ENCODE data around the gene DGKA.
A peak's percentile ranks its signal among the peaks of the same experiment; 100 is the strongest.

DGKA gene

DNA sequence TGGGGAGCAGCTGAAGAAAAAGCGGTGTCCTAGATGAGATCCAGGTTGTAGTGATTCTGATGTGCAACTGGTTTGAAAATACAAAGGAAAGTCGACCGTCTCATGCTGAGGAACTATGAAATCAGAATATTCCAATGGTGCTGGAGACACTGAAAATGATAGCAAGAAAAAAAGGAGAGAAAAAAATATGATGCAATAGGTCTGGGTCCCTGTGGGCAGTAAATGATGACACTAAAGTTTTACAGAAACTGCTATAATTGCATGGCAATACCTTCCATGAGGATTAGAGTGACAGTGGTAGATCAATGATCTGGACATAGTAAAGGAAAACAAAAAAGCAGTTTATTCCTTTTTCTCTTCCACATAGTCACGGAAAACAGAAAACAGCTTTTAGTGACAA lies 5.6 kb upstream of the DGKA start:
- peak overlapping the region in 3 of 7 experiments; percentile 4 to 100 (median 100) for H3K4me3 ChIP-seq (ENCODE audit: control insufficient read depth in 1 of 7, extremely low read depth in 1 of 7, insufficient read depth in 4 of 7, low read depth in 2 of 7, low read length in 6 of 7)
- 94% methylated on average over 3 of the region's 4 CpGs for WGBS (ENCODE audit: insufficient coverage)
- H3K36me3 ChIP-seq (ENCODE audit: control insufficient read depth in 4 of 4, insufficient read depth in 4 of 4, low read length in 3 of 4): peaks cover 0 to 36% (median 7%) of the 10 kb centered on the region in 4 experiments
- H3K9me3 ChIP-seq (ENCODE audit: control extremely low read depth in 1 of 5, control insufficient read depth in 4 of 5, insufficient read depth in 2 of 5, low read depth in 1 of 5, low read length in 4 of 5): no peaks in the 10 kb centered on the region
- no peak for DNase-seq
- peak overlapping the region in 1 of 2 experiments; percentile 4 for H3K27ac ChIP-seq (ENCODE audit: insufficient read depth in 1 of 2, low read depth in 1 of 2, low read length in 2 of 2, poor library complexity in 1 of 2, severe bottlenecking in 2 of 2)
- H3K27me3 ChIP-seq (replicated peaks in 2 of 5; ENCODE audit: control insufficient read depth in 4 of 5, insufficient read depth in 5 of 5, low read length in 4 of 5): no peaks in the 10 kb centered on the region
- H3K4me1 ChIP-seq (ENCODE audit: control extremely low read depth in 1 of 4, control insufficient read depth in 4 of 4, insufficient read depth in 4 of 4, low read length in 3 of 4): peaks cover 23 to 46% (median 35%) of the 10 kb centered on the region in 4 experiments
- ChIA-PET CTCF (interaction anchor here (0.9 to 4.5 kb wide), 10 partner anchors 9 to 187 kb away, joined by 3 to 31 read pairs (median 7); partner anchors contain the start of gene DNAJC14), POLR2A (no interaction called here)

DNA sequence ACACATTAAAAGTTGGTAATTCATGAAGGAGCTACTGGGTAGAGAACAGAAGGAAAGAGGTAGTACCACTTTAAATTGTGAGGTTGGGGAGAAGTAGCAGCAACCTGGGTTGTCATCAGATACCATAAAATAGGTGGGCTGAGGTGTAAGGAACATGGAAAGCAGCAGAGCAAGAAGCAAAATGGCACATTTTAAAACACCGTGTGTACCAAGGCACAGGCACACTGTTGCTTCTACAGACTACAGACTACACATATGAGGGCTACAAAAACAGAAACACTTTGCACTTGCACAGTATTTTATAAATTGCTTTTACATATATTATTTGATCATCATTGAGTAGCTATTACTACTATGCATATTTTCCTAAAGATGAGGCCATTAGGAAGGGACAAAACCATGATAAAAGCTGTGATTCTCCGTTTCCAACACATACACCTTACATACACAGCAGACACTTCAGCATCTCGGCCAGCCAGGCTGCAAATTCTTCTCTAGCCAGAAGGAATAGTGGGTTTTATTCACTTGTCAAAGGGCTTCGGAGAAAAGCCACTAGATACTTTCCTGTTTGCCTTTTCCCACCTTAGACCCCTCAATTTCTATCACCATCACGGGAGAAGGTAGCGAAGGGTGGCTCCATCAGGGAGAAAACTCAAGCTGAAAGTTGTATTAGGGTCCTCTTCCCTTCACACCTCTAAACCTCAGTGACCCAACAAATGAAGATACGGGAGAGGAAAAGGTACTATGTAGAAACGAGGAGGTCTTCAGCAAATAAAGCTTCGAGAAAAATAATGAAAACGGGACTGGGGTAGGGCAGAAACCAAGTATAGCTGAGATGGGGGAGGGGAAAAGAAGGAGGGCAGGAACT lies 4.9 kb upstream of the DGKA start:
- DNase-seq: no peak
- H3K36me3 ChIP-seq (ENCODE audit: control insufficient read depth in 4 of 4, insufficient read depth in 4 of 4, low read length in 3 of 4): peaks cover 0 to 30% (median 7%) of the 10 kb centered on the region in 4 experiments
- ChIA-PET POLR2A (interaction anchor here (0.6 to 3.2 kb wide), 3 partner anchors 14 to 96 kb away, joined by 3 to 13 read pairs (median 3); partner anchors contain the start of gene DNAJC14), CTCF (interaction anchor here (0.6 to 4.5 kb wide), 22 partner anchors 10 to 187 kb away, joined by 3 to 31 read pairs (median 4); partner anchors contain the start of genes DNAJC14, ORMDL2 and SARNP)
- peak overlapping the region; percentile 90 to 97 for H3K27ac ChIP-seq (ENCODE audit: insufficient read depth in 1 of 2, low read depth in 1 of 2, low read length in 2 of 2, poor library complexity in 1 of 2, severe bottlenecking in 2 of 2)
- peaks cover 23 to 54% (median 42%) of the 10 kb centered on the region in 4 experiments for H3K4me1 ChIP-seq (ENCODE audit: control extremely low read depth in 1 of 4, control insufficient read depth in 4 of 4, insufficient read depth in 4 of 4, low read length in 3 of 4)
- H3K9me3 ChIP-seq (ENCODE audit: control extremely low read depth in 1 of 5, control insufficient read depth in 4 of 5, insufficient read depth in 2 of 5, low read depth in 1 of 5, low read length in 4 of 5): no peaks in the 10 kb centered on the region
- peak overlapping the region; percentile 83 to 100 (median 99) for H3K4me3 ChIP-seq (ENCODE audit: control insufficient read depth in 1 of 7, extremely low read depth in 1 of 7, insufficient read depth in 4 of 7, low read depth in 2 of 7, low read length in 6 of 7)
- WGBS (ENCODE audit: insufficient coverage): 5% methylated on average over 5 of the region's 10 CpGs
- no peaks in the 10 kb centered on the region for H3K27me3 ChIP-seq (replicated peaks in 2 of 5; ENCODE audit: control insufficient read depth in 4 of 5, insufficient read depth in 5 of 5, low read length in 4 of 5)

DNA sequence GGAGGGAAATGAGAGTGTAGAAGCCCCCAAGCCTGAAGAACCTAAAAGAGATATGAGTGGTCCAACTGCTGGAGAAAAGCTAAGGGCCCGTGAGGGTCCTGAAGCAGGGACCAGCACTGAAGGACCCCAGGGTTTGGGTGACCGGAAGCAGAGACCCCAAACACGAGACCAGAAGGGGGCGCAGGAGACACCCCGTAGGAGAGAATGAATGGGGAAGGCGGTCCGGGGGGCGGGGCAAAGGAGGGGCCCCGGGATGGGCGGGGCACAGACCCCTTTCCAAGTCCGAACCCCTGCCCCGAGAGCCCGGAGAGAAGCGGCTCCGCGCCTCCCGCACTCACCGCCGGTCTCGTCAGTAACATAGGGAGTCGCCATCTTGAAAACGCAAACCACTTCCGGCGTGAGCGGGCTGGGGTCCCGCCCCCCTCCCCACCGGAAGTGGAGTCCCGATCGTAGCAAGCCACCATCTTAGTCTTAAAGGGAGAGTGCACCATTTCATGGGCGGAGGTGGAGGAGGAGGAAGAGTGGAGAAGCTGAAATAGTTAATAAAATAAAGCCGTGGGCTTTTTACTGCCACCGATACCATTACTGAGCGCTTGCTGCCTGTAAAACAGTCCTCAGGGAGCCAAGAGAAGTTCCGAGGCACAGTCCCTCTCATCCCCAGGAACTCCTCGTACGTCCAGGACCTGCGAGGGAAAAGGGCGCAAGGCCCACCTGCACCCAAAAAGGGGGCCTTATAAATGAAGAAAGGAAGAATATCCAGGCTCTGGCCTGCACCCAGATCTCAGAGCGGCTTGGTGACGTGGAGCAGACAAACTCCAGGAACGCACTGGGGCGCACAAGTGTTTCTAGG lies 4.0 kb upstream of the DGKA start:
- POLR2A ChIA-PET: interaction anchor here (0.6 to 3.2 kb wide), 4 partner anchors 13 to 108 kb away, joined by 3 to 13 read pairs (median 3); partner anchors contain the start of gene DNAJC14
- H3K27me3 ChIP-seq (replicated peaks in 2 of 5; ENCODE audit: control insufficient read depth in 4 of 5, insufficient read depth in 5 of 5, low read length in 4 of 5): no peaks in the 10 kb centered on the region
- peaks cover 0 to 26% (median 6%) of the 10 kb centered on the region in 4 experiments for H3K36me3 ChIP-seq (ENCODE audit: control insufficient read depth in 4 of 4, insufficient read depth in 4 of 4, low read length in 3 of 4)
- H3K4me3 ChIP-seq (ENCODE audit: control insufficient read depth in 1 of 7, extremely low read depth in 1 of 7, insufficient read depth in 4 of 7, low read depth in 2 of 7, low read length in 6 of 7): peak overlapping the region; percentile 83 to 100 (median 99)
- CTCF ChIA-PET: interaction anchor here (0.6 to 4.5 kb wide), 22 partner anchors 9 to 210 kb away, joined by 3 to 31 read pairs (median 4); partner anchors contain the start of genes DNAJC14, ORMDL2 and SARNP
- peak overlapping the region; percentile 90 to 97 for H3K27ac ChIP-seq (ENCODE audit: insufficient read depth in 1 of 2, low read depth in 1 of 2, low read length in 2 of 2, poor library complexity in 1 of 2, severe bottlenecking in 2 of 2)
- peaks cover 23 to 61% (median 47%) of the 10 kb centered on the region in 4 experiments for H3K4me1 ChIP-seq (ENCODE audit: control extremely low read depth in 1 of 4, control insufficient read depth in 4 of 4, insufficient read depth in 4 of 4, low read length in 3 of 4)
- WGBS (ENCODE audit: insufficient coverage): 0% methylated on average over 36 of the region's 42 CpGs
- peak; percentile 95 to 97 (median 96) for DNase-seq
- no peaks in the 10 kb centered on the region for H3K9me3 ChIP-seq (ENCODE audit: control extremely low read depth in 1 of 5, control insufficient read depth in 4 of 5, insufficient read depth in 2 of 5, low read depth in 1 of 5, low read length in 4 of 5)

DNA sequence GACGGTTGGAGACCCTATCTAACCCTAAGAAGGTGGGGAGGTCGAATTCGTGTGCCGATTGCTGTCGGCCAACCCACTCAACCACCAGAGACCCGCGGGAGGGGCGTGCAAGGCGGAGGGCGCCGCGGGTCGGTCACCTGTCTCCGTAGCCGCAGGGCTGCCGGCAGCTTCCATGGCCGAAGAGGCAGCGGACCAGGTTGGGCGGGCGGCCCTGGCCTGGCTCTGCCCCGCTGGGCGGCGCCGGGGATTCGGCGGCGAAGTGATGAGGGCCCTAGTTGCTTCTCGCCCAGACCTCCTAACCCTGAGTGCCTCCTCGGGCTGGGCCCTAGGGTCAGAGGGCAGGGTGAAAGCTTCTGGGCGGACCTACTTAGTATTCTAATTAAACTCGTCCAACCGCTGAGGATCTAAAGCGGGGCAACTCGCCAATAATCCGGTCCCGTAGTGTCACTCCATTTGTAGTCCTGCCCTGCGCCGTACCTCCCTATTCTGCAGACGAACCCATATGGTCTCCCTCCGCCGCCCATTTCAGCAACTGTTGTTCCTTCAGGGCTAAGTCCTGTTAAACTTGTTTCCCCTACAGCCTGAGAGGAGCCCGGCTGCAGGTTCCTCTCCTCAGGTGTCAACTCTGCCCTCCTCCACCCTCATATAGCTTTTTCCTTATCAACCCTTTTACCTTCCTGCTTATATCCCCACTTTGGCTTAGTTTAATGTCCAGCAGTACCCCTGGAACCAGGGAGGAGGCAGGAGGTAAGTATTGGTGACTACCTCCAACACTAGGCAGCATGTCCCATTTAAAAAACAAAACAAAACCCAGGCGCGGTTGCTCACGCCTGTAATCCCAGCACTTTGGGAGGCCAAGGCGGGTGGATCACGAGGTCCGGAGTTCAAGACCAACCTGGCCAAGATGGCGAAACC lies 3.1 kb upstream of the DGKA start, which contains the start of gene PYM1:
TSS of gene PYM1 (minus strand) at position 307 of the 915 bp plus-strand sequence. CDS start at position 174, 133 bp downstream.
- POLR2A ChIA-PET: interaction anchor here (1.0 to 3.2 kb wide), 2 partner anchors 97 to 109 kb away, joined by 3 to 13 read pairs; partner anchors contain the start of gene DNAJC14

DNA sequence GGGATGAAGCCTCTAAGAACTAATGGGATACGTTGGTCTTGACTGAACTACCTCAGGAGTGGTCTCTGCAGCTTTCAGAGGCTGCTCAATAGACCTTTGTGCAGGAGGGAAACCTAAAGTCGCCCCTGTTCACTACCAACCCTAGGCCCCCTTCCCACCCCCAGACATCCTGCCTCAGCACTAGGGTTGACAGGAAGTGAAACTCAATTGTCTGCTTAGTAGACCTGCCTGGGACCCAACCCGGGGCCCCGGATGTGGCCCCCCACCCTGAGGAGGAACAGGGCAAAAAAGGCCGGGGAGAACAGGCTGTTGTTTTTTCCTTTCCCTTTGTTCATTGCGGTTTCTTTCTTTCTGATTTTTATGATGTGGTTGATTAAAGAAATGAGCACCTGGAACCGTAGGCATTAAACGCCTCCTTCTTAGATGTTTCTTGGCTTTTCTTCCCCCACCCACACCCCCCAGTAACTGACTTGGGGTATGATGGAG lies 1.6 kb upstream of the DGKA start:
- Histone ChIP-seq H3K4me3 (ENCODE audit: control insufficient read depth in 1 of 7, extremely low read depth in 1 of 7, insufficient read depth in 4 of 7, low read depth in 2 of 7, low read length in 6 of 7) (peak overlapping the region in 5 of 7 experiments; percentile 21 to 100 (median 54)), H3K36me3 (ENCODE audit: control insufficient read depth in 4 of 4, insufficient read depth in 4 of 4, low read length in 3 of 4) (peaks cover 0 to 11% (median 1%) of the 10 kb centered on the region in 4 experiments), H3K27ac (ENCODE audit: insufficient read depth in 1 of 2, low read depth in 1 of 2, low read length in 2 of 2, poor library complexity in 1 of 2, severe bottlenecking in 2 of 2) (peak overlapping the region; percentile 8 to 68), H3K9me3 (ENCODE audit: control extremely low read depth in 1 of 5, control insufficient read depth in 4 of 5, insufficient read depth in 2 of 5, low read depth in 1 of 5, low read length in 4 of 5) (no peaks in the 10 kb centered on the region), H3K4me1 (ENCODE audit: control extremely low read depth in 1 of 4, control insufficient read depth in 4 of 4, insufficient read depth in 4 of 4, low read length in 3 of 4) (peaks cover 27 to 77% (median 63%) of the 10 kb centered on the region in 4 experiments), H3K27me3 (replicated peaks in 2 of 5; ENCODE audit: control insufficient read depth in 4 of 5, insufficient read depth in 5 of 5, low read length in 4 of 5) (no peaks in the 10 kb centered on the region)
- ChIA-PET POLR2A (interaction anchor here (0.5 kb wide), 1 partner anchor 178 kb away, joined by 5 read pairs; no protein-coding TSS in a partner anchor), CTCF (interaction anchor here (0.9 to 4.5 kb wide), 9 partner anchors 10 to 185 kb away, joined by 3 to 31 read pairs (median 5); no protein-coding TSS in a partner anchor)
- DNase-seq: peak in 2 of 3 donors; percentile 32 to 50
- WGBS (ENCODE audit: insufficient coverage): 13% methylated on average over 3 of the region's 8 CpGs

More for the DNA sequence above, 3.1 kb upstream of the DGKA start, which contains the start of gene PYM1:
- Histone ChIP-seq H3K9me3 (ENCODE audit: control extremely low read depth in 1 of 5, control insufficient read depth in 4 of 5, insufficient read depth in 2 of 5, low read depth in 1 of 5, low read length in 4 of 5) (no peaks in the 10 kb centered on the region), H3K4me3 (ENCODE audit: control insufficient read depth in 1 of 7, extremely low read depth in 1 of 7, insufficient read depth in 4 of 7, low read depth in 2 of 7, low read length in 6 of 7) (peak within 1 kb of the TSS; percentile 83 to 100 (median 99)), H3K27me3 (replicated peaks in 2 of 5; ENCODE audit: control insufficient read depth in 4 of 5, insufficient read depth in 5 of 5, low read length in 4 of 5) (no peaks in the 10 kb centered on the region), H3K4me1 (ENCODE audit: control extremely low read depth in 1 of 4, control insufficient read depth in 4 of 4, insufficient read depth in 4 of 4, low read length in 3 of 4) (peaks cover 25 to 69% (median 55%) of the 10 kb centered on the region in 4 experiments), H3K27ac (ENCODE audit: insufficient read depth in 1 of 2, low read depth in 1 of 2, low read length in 2 of 2, poor library complexity in 1 of 2, severe bottlenecking in 2 of 2) (peak within 1 kb of the TSS; percentile 90 to 97), H3K36me3 (ENCODE audit: control insufficient read depth in 4 of 4, insufficient read depth in 4 of 4, low read length in 3 of 4) (peaks cover 0 to 18% (median 1%) of the 10 kb centered on the region in 4 experiments)
- CTCF ChIA-PET: interaction anchor here (0.6 to 4.5 kb wide), 10 partner anchors 9 to 211 kb away, joined by 3 to 31 read pairs (median 6); partner anchors contain the start of genes ORMDL2 and SARNP
- 11% methylated on average over 39 of the region's 49 CpGs for WGBS (ENCODE audit: insufficient coverage)
- peak; percentile 76 to 87 (median 83) for DNase-seq

Data from common myeloid progenitor, CD34-positive (primary cell).